SKM-1 (cell line): Measurements from ENCODE around the gene MYT1.

ENCODE experiments used
- DNase-seq: peaks from one replicate; lab custom pipeline; 2025; ENCODE audit not compliant: unreplicated experiment; lab: John Stamatoyannopoulos, UW

Gene MYT1

GRCh38 chr20:64242797-64243475, 78.7 kb downstream of the MYT1 start:
- no peak for DNase-seq

DNA sequence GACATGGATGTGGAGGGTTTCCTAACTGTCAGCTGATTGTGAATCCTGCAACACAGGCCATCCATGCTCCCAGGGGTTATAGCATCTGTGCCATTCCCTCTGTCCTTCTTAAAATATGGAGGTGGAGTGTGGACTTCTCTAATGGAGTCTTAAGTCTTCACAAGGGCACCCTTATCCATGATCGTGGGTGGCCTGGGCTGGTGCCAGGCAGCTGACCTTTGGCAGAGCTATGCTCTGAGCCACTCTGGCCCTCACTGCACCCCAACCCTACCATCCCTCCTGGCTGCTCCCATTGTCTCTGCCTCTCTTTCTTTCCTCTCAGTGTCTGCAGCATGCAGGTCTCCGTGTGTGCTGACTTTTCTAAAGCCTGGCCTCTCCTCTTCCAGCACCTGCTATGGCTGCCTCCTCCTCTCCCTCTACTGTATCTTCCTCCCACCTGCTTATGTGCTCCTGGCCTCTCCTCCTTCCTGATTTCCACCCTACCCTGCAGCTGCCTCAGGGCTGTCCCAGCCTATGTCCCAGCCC, 80.1 kb downstream of the MYT1 start:
- no peak for DNase-seq

GRCh38 chr20:64244870-64245603, 80.8 kb downstream of the MYT1 start:
- DNase-seq, result no peak

- no peak for DNase-seq
These were observed 81.7 kb downstream of the MYT1 start for GRCh38 chr20:64245746-64246595.

DNA sequence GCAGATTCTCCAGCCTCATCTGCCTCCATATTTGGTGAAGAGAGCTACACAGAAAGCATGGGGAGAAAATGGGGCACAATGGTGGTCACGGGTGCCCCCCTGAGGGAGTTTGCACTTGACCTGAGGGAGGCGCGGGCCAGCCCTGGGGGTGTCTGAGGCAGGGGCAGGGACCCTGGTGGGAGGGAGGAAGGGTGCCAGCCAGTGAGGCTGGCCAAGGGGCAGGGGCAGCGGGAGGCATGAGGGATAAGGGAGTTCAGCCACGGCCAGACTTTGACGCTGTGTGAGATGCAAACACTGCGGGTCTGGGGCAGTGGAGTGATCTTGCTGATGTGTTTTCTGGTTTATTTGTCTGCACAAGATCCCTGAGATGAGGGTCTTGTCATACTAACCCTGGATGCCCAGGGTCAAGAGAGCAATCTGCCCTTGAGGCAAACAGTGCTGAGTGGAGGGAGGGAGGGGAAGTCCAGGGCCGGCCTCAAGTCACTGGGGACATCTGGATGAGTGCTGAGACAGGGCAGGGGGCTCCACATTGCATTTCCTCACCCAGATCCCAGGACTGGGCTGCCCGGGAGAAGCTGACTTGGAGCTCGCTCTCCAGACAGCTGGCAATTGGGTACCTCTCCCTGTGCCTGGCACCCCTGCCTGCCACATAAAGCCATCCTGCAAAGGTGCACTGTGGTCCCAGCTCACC, 82.5 kb downstream of the MYT1 start:
- no peak for DNase-seq

DNA sequence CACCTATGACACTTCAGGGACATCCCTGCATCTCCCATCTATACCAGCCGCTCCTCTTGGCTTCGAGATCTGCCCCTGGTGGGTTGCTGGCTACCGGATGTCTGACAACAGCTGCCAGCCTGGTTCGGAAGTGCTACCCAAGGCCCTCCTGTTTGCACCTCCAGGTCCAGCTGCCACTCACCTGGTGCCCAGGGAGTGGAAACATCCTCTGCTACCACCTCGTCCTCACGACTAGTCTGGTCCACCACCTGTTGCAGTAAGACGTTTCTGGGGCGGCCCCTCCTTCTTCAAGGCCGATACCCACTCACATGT, 83.0 kb downstream of the MYT1 start:
- no peak for DNase-seq

- peak; percentile 58 for DNase-seq
These were observed 84.0 kb downstream of the MYT1 start for GRCh38 chr20:64247970-64248841.

DNA sequence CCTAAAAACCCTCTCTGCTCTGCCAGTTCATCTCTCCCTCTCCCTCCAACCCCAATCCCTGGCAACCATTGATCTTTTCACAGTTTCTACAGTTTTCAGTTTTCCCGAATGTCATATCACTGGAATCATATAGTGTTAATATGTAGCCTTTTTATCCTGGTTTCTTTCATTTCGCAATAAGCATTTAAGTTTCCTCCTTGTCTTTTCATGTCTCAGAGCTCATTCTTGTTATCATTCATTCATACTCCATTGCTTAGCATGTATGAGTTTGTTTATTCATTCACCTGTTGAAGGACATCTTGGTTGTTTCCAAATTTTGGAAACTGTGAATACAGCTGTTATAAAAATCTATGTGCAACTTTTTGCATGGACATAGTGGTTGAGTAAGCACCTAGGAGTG, 85.8 kb downstream of the MYT1 start:
- no peak for DNase-seq

DNA sequence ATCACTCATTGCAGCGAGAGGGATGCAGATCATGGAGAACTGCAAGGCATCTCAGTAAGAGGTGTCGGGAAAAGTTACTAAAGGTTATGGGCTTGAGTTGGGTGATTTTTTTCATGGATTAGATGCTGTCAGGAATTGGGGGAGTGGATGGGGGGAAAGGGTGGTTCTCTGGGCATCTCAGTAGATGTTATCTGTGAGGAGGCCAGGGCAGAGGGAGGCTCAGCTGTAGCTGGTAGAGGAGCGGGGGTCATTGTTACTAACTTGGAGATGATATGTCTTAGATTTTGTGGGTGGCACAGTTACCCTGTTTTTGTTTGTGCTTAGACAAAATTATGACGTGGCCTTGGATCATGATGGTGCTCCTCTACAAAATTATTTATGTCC, 88.7 kb downstream of the MYT1 start:
- DNase-seq, result no peak

DNA sequence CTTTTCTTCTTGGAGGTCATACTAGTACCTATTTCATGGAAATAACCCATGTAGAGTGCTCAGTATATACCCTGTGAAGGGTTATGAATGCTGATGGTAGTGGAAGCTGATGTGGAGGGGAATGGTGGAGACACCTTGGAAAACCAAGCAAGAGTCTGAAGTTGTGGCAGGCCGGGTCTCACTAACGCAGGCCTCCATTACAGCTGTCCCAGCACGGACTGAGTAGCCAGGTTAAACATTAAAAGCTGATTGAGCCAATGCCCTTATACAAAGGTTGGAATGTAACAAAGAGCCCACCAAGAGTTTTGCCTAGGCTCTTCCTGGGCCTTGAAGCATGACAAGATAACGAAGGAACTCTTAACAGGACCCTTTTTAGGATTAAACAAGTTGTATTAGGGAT, 89.2 kb downstream of the MYT1 start:
- no peak for DNase-seq

- DNase-seq, result no peak
These were observed 89.9 kb downstream of the MYT1 start for GRCh38 chr20:64254156-64254555.

- no peak for DNase-seq
These were observed 90.5 kb downstream of the MYT1 start for GRCh38 chr20:64254571-64255360.

- DNase-seq, result peak; percentile 61
These were observed 91.4 kb downstream of the MYT1 start, which contains the start of gene PCMTD2 for GRCh38 chr20:64255361-64256281. Gene PCMTD2, plus strand, starts transcription at chr20:64255748. Its CDS starts 4,218 bp downstream, at chr20:64259966.

- DNase-seq, result no peak
These were observed 92.2 kb downstream of the MYT1 start for GRCh38 chr20:64256282-64256935.

- no peak for DNase-seq
These were observed 93.0 kb downstream of the MYT1 start for GRCh38 chr20:64257107-64257757.

DNA sequence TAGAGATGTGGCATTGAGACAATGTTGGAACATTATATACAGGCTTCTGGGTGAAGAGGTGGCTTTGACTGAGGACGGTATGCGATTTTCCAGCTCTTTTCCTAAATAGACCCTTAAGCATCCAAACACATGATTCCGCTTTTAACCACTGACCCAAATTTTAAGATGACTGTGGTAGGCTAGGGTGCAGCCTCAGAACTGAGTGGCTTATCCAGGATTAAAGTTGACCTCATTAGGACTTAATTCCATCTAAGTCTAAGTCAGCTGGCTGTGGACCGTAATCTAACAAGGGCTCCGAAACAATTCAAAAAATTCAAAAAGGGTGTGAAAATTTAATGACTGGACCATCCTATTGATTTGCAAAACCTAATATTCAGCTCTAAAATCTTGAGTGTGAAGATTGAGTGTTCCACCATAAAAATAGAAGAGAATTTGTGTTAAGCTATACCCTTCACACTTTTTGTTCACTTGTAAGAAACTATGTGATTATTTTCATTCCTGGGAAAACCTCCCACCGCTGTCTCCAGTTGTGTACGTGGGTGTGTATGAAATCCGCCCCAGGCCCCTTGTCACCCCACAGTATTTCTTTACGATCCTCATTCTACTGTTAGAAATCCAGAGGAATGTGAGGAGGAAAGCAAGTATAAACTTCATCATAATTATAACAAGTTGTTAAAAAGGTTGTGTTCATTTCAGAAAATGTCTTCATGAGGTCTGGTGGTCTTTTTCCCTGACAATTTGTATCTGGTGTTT, 94.0 kb downstream of the MYT1 start:
- DNase-seq, result no peak

- DNase-seq, result no peak
These were observed 96.0 kb downstream of the MYT1 start for GRCh38 chr20:64260239-64260638.
